Esophagus squamous epithelium (tissue), 5 donors: ENCODE data around the gene KIAA1210. TPM values are rescaled to one million over a fixed set of nuclear protein-coding genes. Genes with fewer than 3 reads are reported as not detected.

Source experiments
- DNase-seq: peaks from one replicate; lab custom pipeline; 2025; lab: John Stamatoyannopoulos, UW
- H3K27ac ChIP-seq, 4 donors: fragments of 200-600 bp; sonication (generic); one replicate each; pipeline ENCODE4 v1.5.1; 2016 to 2019; ENCODE audit warnings: mild to moderate bottlenecking in 1 of 4
- H3K27me3 ChIP-seq, 4 donors: fragments of 200-600 bp; sonication (generic); 1 replicate in 3 of 4; 2 replicates in 1 of 4; pipeline versions ENCODE4 v1.5.1 to v1.6.0; 2017 to 2021; ENCODE audit warnings: antibody characterized with exemption in 1 of 4
- H3K36me3 ChIP-seq, 3 donors: fragments of 200-600 bp; sonication (generic); one replicate each; pipeline ENCODE4 v1.5.1; 2016 to 2019
- H3K4me1 ChIP-seq, 3 donors: fragments of 200-600 bp; sonication (generic); one replicate each; pipeline ENCODE4 v1.5.1; 2017 to 2019
- H3K4me3 ChIP-seq, 4 donors: fragments of 200-600 bp; sonication (generic); 1 replicate in 3 of 4; 2 replicates in 1 of 4; pipeline ENCODE4 v1.5.1; 2016 to 2019; ENCODE audit warnings: mild to moderate bottlenecking in 2 of 4, moderate library complexity in 1 of 4
- H3K9me3 ChIP-seq, 3 donors: fragments of 200-600 bp; sonication (generic); one replicate each; pipeline ENCODE4 v1.5.1; 2016 to 2019
- CTCF ChIP-seq, 6 experiments: fragments of 450-650 bp in 4 of 6; fragments of 200-600 bp in 2 of 6; sonication (generic) in 2 of 6; IDR thresholded peaks; one replicate each; pipeline ENCODE4 v1.5.1; 2016 to 2019; ENCODE audit warnings: antibody characterized with exemption in 6 of 6, mild to moderate bottlenecking in 4 of 6, moderate library complexity in 4 of 6
- POLR2A ChIP-seq, 4 donors: fragments of 450-650 bp; IDR thresholded peaks; one replicate each; pipeline ENCODE4 v1.6.1; 2017; ENCODE audit warnings: antibody characterized with exemption in 4 of 4, mild to moderate bottlenecking in 4 of 4, moderate library complexity in 3 of 4
- WGBS, 2 donors: methylation state at CpG; one replicate each; pipeline ENCODE4 v1.1.5; 2018; 5-methylcytosine and 5-hydroxymethylcytosine counted together
- intact Hi-C: fragments of 100-400 bp; cut with DNase I; formaldehyde crosslinking; loops from one replicate; pipeline ENCODE4 v1.15.0; 2022
- total RNA-seq, 4 donors: library from RNA; depleted of rRNA; stranded (reverse); fragments of >200 nt; gene quantifications; one replicate each; pipeline ENCODE4 v1.1.0, GENCODE V29; 2016
- donor health status: DM: yes; HTN: yes; CAD: no.

KIAA1210 gene
- total RNA-seq, 4 donors from 2014 or later: not detected

GRCh38 chrX:119072744-119073143 is 54.9 kb downstream of the KIAA1210 start, which contains the start of gene CT47C1:
Gene CT47C1 (plus strand): TSS chrX:119072993. CDS start chrX:119073226, 233 bp downstream.
- intact Hi-C loops: no loop called here
- Histone ChIP-seq H3K4me3 (no peak within 1 kb of the TSS), H3K9me3 (no peaks in the 10 kb centered on the region), H3K4me1 (no peaks in the 10 kb centered on the region), H3K27me3 (no peaks in the 10 kb centered on the region), H3K27ac (no peak within 1 kb of the TSS), H3K36me3 (no peaks in the 10 kb centered on the region)
- no peak for DNase-seq
- WGBS, 2 donors: 76 to 92% methylated on average over 5 to 6 of the region's 6 CpGs
- TF ChIP-seq POLR2A (IDR thresholded peaks at IDR 0.05): no peak
- TF ChIP-seq CTCF (IDR thresholded peaks at IDR 0.05): no peak

GRCh38 chrX:119071381-119071780 is 56.2 kb downstream of the KIAA1210 start:
- H3K9me3 ChIP-seq: no peaks in the 10 kb centered on the region
- H3K4me1 ChIP-seq: no peaks in the 10 kb centered on the region
- H3K4me3 ChIP-seq: no peak overlapping the region
- H3K36me3 ChIP-seq: no peaks in the 10 kb centered on the region
- no peak for DNase-seq
- H3K27me3 ChIP-seq: no peaks in the 10 kb centered on the region
- no peak for TF ChIP-seq POLR2A (IDR thresholded peaks at IDR 0.05)
- TF ChIP-seq CTCF (IDR thresholded peaks at IDR 0.05): no peak
- intact Hi-C loops: no loop called here
- WGBS, 2 donors: 38 to 42% methylated on average over 2 of the region's 2 CpGs
- H3K27ac ChIP-seq: no peak overlapping the region

- H3K27me3 ChIP-seq: no peaks in the 10 kb centered on the region
- no peaks in the 10 kb centered on the region for H3K4me1 ChIP-seq
- no peak overlapping the region for H3K27ac ChIP-seq
- 89 to 92% methylated on average over 1 of the region's 1 CpG for WGBS, 2 donors
- intact Hi-C loops: no loop called here
- H3K9me3 ChIP-seq: no peaks in the 10 kb centered on the region
- H3K36me3 ChIP-seq: no peaks in the 10 kb centered on the region
- H3K4me3 ChIP-seq: no peak overlapping the region
- DNase-seq: no peak
- no peak for TF ChIP-seq POLR2A (IDR thresholded peaks at IDR 0.05)
- no peak for TF ChIP-seq CTCF (IDR thresholded peaks at IDR 0.05)
Observed at GRCh38 chrX:119069762-119070161, 57.9 kb downstream of the KIAA1210 start.

GRCh38 chrX:119069128-119069527 is 58.5 kb downstream of the KIAA1210 start:
- H3K4me3 ChIP-seq: no peak overlapping the region
- no peaks in the 10 kb centered on the region for H3K9me3 ChIP-seq
- H3K36me3 ChIP-seq: no peaks in the 10 kb centered on the region
- intact Hi-C loops: no loop called here
- no peak for TF ChIP-seq CTCF (IDR thresholded peaks at IDR 0.05)
- TF ChIP-seq POLR2A (IDR thresholded peaks at IDR 0.05): no peak
- WGBS, 2 donors: 58 to 86% methylated on average over 1 of the region's 1 CpG
- H3K4me1 ChIP-seq: no peaks in the 10 kb centered on the region
- no peak for DNase-seq
- no peak overlapping the region for H3K27ac ChIP-seq
- H3K27me3 ChIP-seq: no peaks in the 10 kb centered on the region

- TF ChIP-seq POLR2A (IDR thresholded peaks at IDR 0.05): no peak
- TF ChIP-seq CTCF (IDR thresholded peaks at IDR 0.05): peak in 5 of 6 experiments; percentile 35 to 63 (median 52)
- intact Hi-C loops: no loop called here
- Histone ChIP-seq H3K27me3 (no peaks in the 10 kb centered on the region), H3K4me1 (no peaks in the 10 kb centered on the region), H3K27ac (no peak overlapping the region), H3K36me3 (no peaks in the 10 kb centered on the region), H3K4me3 (no peak overlapping the region), H3K9me3 (no peaks in the 10 kb centered on the region)
- 0 to 9% methylated on average over 6 to 7 of the region's 7 CpGs for WGBS, 2 donors
- DNase-seq: no peak
Observed at GRCh38 chrX:119067023-119067739, 60.4 kb downstream of the KIAA1210 start.
